ENCODE measurements around the gene TRIM59.

Gene TRIM59, protein sequence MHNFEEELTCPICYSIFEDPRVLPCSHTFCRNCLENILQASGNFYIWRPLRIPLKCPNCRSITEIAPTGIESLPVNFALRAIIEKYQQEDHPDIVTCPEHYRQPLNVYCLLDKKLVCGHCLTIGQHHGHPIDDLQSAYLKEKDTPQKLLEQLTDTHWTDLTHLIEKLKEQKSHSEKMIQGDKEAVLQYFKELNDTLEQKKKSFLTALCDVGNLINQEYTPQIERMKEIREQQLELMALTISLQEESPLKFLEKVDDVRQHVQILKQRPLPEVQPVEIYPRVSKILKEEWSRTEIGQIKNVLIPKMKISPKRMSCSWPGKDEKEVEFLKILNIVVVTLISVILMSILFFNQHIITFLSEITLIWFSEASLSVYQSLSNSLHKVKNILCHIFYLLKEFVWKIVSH

DNA sequence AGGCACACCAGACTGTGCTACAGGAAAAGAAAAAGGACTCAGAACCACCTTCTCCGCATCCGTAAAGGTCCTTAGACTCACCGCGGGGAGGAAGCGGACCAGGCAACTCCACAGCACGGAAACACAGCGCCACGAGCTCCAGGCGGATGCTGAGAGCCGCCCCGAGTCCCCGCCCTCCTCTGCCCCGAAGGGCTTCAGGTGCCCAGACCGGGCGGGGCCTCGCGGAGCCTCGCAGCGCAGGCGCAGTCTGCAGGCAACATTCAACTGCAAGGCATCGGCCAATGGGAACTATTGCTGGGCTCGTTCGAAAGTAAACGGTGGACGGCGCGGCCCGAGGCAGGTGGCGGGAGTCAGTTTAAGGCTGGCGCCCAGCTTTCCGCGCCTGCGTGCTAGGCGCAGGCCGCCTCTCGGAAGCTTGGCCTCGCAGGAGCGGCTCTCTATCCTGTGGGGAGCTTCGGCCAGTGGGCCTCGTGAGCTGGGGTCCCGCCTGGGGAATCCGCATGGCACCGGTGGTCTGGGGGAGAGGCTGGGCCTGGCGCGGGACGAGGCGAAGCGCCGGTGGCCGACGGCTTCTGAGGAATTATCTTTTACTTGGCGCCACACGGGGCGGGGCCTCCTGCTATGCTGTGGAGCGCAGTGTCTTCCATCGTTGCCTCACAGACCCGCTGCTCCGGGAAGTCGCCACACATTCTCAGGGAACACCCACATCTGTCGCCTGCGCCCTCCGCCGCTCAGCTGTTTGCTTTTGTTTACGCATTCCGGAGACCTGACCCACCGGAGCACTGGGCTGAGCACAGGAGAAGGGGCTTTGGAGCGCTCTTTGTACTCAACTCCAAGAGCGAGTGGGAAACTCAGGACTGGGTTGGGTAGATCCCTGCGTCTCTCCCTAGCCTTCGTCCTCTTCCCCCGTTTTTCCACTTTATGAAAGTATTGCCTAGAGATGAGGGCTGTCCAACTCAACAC is at the start of gene TRIM59:
Gene TRIM59, minus strand, starts transcription at position 151 of the 963 bp plus-strand sequence. CDS start 10,603 bp downstream, outside the sequence.
- DNase-seq: peak; percentile 97

DNA sequence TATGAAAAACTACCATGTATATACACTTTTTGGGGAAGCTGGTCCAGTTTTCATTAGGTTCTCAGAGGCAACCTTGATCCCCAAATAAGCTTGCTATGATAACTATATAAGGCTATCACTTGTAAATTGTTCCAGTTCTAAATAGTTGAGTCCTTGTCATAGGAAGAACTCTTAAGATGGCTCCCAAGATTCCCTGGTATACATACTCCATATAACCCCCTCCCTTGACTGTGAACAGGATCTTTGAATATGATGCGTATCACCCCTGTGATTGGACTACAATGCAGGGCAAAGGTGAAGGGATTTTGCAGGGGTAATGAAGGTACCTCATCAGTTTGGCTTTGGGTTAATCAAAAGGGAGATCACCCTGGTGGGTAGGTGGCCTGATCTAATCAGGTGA is 48.6 kb upstream of the TRIM59 start:
- no peak for DNase-seq

DNA sequence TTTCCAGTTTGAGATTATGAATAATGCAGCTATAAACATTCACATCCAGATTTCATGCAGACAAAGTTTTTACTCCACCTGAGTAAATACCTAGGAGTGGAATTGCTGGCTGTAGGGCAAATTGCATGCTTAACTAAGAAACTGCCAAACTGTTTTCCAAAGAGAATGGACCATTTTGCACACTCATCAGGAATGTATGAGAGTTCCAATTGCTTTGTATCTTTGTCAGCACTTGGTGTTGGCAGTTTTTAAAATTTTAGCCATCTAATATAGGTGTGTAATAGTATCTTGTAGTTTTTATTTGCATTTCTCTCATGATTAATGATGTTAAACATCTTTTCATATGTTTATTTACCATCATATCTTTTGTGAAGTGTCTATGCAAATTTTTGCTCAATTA is 40.6 kb upstream of the TRIM59 start:
- DNase-seq: no peak

DNA sequence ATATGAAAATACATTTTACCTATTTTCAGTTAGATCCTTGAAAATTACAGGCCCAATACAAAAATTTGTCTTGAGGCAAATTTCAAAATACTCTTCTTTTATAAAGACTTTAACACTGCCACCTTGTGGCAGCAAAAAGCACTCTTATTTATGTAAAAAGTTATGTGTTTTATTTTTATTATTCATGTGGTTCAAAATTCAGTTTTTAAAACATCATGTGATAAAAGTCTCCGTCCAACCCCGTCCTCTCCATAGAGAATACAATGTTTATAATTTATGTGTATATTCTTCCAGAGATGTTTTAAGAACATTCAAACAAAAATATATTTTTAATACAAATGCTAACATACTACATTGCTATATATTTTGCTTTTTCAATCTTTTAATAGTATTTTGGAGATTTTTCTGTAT is 36.9 kb upstream of the TRIM59 start:
- DNase-seq: no peak

DNA sequence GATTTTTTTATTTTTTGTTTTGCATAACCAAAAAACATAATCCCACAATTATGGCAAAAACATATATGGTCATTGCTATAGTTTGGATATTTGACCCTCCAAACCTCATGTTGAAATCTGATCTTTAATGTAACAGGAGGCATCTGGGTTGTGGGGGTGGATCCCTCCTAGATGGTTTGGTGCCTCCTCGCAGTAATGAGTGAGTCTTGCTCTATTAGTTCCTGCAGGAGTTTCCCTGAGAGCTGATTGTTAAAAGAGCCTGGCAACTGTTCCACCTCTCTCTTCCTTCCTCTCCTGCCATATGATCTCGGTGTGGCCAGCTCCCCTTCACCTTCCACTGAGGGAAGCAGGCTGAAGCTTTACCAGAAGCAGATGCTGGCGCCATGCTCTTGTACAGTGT is 33.2 kb upstream of the TRIM59 start:
- no peak for DNase-seq

DNA sequence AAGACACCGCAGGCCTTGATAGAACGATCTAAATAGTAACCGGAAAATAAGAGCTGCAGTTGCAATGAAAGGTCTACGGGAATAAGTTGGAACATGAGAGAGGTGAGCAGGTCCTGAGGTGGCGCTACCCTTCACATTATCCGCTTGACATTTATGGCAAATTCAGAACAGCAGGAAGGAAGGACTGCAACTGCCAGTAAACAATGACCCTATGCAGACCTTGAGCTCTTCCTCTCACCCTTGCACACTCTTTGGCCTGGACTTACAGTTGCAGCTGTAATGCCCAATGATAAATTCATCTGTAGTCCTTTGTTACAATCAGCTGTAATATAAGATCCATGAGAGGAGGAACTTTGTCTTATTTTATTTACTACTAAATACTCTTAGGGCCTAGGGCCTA is 32.3 kb upstream of the TRIM59 start:
- DNase-seq: no peak

DNA sequence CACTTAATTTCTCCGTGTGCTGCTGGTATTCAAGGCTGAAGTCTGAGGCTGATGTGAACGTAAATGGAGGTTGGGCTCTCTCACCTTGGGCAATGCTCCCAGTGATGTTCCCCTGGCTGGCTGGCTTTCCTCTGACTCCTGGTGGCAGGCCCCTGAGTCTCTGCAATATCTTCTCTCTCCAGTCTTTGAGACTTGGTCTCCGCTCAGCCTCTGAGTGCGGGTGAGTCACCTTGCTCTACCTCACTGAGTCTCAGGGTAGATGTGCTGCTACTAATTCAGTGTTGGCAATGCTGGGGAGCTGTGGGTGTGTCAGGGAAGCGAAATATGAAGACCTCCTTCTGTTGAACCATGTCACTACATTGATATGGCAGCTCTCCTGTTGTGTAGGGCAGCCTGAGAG is 31.3 kb upstream of the TRIM59 start:
- DNase-seq: no peak

DNA sequence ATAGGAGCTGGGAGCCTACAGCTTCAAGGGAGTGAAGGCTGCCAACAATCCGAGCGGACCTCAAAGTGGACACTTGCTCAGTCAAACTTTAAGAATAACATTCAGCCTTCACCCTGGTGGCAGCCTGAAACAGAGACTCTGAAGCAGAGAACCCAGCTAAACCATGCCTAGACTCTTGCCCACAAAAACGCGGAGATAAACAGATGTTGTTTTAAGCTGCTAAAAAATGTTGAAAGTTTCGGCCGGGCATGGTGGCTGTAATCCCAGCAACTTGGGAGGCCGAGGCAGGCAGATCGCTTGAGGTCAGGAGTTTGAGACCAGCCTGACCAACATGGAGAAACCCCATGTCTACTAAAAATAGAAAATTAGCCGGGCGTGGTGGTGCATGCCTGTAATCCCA is 29.8 kb upstream of the TRIM59 start:
- no peak for DNase-seq

DNA sequence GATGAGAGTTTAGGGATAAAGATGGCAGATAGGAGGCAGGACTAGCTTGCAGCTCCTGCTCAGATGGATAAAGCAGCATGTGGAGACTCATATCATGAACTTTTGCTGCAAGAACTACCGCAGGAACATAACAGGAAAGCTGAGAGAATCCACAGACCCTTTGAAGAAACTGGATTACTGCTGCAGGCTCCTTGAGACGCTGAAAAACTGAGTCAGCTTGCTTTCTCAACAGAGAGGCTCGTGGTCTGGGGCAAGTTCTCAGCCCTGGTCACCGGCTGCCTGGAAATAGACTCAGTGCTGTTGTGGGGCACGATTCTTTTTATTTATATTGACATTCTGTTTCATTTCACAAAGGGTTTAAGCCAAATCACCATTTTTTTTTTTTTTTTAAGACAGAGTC is 28.8 kb upstream of the TRIM59 start:
- no peak for DNase-seq

DNA sequence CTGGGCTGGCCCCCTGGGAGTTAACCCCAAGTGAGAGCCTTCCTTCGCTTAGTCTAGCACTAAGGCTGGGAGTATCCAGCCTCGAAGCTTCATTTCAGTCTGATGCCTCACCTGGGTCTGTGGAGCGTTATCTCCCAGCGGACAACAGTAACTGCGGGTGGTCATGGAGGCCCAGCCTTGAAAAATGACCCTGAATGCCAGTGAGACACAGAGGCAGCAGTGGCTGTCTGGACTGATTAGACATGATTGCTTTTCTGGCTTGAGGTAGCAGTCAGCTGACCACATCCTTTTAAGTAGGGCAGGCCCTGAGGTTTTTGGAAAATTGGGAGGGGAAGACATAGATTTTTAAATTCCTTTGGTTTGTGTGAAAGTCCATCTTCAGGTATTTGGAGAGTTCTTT is 28.2 kb upstream of the TRIM59 start:
- DNase-seq: no peak

DNA sequence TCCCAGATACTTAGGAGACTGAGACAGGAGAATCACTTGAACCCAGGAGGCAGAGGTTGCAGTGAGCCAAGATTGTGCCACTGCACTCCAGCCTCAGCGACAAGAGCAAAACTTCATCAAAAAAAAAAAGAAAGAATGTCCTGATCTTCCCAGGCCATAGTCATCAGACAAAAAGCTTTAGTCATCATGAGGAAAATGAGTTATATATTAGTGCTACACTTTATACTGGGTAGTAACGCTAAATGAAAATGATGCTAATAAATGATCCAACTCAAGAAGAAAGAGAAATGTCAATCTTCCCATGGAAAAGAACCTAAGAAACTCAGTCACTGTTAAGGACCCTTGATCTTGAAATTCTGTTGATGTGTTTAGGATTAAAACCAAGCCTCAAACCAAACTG is 26.3 kb upstream of the TRIM59 start:
- DNase-seq: no peak

DNA sequence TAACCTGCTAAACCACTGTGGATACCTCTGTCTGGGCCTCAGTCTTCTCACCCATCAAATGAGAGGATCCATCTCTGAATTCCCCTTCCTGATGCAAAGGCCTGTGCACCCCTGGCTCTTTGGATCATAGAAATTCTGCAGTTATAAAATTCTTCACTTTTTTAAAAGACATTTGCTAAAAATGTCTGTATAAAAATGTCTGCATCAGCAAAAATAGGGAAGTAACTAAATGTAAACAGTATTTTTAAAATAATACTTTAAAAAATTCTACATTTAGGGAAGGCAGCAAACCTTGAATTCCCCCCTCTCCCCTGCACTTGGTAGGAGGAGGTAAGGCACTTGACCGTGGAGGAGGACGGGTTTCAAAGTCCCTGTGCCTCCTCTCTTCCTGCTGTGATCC is 25.6 kb upstream of the TRIM59 start:
- no peak for DNase-seq

DNA sequence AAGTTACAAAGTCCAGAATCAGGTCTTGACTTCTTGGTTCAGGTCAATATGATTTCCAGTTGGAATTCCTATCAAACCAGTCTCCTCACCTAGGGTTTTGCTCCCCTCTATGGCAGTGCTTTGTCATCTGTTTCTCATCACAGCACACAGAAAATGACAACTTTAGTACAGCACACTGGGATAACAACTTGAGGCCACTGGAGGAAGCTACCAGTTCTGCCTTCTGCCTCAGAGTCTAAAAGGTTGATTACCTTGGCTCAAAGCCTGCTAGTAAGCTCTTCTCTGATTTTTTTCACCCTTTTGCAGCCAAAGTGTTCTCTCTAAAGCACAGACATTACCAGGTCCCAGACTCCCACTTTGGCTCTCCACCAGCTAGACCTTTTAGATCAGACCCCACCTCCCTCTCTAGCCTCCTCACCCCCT is 24.8 kb upstream of the TRIM59 start:
- no peak for DNase-seq

DNA sequence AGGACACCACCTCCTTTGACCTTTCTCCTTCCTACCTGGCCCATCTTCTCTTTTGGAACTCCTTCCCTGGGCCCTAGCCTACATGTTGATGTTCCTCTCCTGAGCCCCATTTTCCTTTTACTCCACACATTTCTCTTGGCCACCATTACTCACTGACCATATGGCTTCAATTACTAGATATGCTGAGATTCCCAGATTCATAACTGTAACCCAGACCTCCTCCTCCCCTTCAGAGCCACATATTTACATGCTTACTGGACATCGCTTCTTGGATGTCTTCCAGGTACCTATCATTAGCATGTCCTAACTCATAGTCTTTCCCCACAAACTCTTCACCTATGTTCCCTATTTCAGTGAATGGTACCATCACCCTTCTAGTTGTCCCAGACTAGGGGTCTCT is 24.4 kb upstream of the TRIM59 start:
- no peak for DNase-seq

DNA sequence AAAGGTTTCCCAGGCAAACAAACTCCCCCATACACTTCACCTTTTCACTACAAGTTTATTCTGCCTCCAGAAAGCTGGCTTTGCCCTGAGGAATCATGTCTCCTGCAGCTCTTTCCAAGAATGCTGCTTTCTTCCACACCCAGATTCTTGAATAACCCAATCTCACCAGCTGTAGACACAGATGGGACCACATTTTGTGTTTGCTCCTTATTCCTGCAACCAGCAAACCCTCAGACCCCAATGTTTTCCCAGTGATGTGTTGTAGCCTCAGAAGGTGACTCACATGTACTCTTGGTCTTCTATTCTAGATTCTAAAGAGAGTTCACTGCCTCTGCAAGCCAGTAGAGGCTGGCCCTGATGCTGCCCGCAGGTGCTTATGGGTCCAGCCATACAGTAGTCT is 23.6 kb upstream of the TRIM59 start:
- no peak for DNase-seq

DNA sequence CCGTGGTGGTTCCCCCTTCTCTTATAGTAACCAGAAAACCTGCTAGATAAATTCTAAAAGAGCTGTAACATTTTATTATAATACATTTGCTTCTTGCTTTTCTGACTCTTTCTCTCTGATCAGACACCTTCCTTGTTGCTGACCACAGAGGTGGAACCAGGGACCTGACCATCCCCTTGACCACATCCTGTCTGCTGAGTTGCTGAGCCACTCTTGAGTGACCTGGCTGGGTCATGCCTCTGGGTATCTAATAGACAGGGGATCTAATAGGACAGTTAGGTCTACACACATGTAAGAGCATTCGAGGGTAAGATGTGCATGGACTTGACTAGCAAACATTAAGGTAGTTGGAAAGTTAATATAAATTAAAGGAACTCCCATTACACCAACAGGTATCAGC is 22.8 kb upstream of the TRIM59 start:
- DNase-seq: no peak

DNA sequence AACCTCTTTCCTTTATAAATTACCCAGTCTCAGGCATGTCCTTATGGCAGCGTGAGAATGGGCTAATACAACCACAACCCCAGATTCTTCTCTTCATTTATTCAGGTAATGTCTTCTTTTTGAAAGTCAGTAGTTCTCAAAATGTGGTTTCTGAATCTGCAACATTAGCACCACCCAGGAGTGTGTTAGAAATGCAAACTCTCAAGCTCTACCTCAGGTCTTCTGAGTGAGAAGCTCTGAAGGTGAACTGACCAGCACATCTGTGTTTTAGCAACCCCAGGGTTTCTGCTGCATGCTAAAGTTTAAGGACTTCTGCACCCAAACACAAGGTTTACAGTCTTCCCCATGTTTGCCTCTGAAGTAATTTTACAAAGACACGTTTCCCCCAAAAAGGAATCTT is 22.3 kb upstream of the TRIM59 start:
- no peak for DNase-seq

DNA sequence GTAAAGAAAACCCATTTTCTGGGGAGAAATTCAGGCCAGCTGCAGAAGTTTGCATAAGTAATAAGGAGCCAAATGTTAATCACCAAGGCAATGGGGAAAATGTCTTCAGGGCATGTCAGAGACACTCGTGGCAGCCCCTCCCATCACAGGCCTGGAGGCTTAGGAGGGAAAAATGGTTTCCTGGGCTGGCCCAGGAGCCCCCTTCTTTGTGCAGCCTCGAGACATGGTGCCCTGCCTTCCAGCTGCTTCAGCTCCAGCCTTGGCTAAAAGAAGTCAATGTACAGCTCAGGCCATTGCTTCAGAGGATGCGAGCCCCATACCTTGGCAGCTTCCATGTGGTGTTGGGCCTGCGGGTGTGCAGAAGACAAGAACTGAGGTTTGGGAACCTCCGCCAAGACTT is 20.6 kb upstream of the TRIM59 start:
- DNase-seq: no peak

DNA sequence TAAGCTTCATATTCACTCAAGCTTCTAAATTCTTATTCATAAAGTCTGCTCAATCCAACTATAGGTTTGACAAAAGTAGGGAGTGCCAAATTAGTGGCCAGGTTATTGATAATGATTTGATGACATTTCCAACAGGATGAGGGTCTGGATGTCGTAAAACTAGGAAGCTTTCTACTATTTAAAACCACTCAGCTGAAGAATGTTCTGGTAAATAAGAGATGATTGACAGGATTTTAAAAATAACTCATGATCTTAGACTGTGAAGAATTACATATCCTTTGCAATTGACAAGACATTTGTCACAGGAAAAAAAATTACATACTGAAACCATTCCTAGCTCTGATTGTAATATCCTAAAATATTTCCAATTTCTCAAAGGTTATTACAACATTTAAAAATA is 15.4 kb upstream of the TRIM59 start:
- no peak for DNase-seq

DNA sequence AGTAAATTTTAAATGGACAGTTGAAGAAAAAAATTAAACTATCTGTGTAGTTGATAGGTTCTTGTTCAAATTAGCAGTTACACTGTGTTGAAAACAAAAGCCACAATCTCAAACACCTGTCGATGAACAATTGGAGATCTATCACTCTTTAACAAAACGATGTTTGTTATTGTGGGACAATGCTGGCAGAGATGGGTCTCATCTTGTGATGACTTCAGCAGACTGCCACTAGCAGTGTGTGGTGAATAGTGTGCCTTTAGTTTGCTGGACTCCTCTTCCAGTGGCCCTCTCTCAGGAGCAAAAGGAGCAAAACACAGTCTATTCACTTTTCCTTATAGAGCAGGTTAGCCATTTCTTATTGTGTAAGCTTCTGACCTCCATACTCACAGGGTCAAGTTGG is 14.7 kb upstream of the TRIM59 start:
- no peak for DNase-seq

DNA sequence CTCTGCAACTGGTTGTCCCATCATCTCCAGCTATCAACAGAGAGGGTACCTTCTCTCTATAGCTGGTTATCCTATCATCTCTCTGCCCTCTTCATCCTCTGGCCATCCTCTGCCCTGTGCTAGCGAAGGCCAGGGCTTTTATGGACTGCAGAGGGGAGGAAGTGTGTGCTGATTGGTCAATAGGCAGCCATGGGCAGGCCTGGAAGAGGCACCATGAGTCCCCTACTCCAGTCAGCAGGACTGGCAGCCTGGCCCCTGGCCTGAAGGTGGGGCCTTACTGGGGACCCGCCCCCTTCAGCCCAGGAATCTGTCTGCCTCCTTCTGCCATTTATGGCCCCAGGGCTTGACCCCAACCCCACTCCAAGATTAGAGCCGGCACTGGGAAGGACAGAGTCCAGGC is 10.4 kb upstream of the TRIM59 start:
- DNase-seq: no peak

DNA sequence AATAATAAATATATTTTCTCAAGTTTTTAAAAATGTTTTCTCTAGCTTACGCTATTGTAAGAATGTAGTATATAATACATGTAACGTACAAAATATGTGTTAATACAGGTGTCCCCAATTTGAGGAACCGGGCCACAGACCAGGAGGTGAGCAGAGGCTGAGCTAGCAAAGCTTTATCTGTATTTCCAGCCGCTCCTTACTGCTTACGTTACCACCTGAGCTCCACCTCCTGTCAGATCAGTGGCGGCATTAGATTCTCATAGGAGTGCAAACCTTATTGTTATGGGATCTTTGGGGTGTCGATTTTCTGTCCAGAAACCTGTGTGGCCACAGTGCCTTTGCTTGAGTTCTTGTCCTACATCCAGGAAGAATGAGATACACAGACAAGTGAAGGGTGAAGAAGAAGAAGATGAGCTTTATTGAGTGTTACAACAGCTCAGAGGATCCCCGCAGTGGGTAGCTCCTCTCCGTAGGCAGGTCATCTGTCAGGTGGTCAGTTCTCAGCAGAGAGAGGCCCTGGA is 9.9 kb upstream of the TRIM59 start:
- no peak for DNase-seq

DNA sequence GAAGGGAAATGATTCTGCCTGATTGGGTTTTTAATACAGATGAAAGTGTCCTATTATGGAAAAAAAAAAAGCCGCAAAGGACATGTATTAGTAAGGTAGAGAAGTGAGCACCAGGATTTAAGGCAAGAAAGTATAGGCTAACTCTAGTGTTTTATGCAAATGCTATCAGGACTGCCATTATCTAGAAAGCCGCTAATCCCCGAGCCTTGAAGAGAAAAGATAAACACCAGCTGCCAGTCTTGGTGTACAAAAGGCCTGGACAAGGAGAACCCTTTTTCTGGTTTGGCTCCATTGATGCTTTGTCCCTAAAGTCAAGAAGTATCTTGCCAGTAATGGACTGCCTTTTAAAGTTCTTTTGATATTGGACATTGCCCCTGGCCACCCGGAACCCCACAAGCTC is 8.6 kb upstream of the TRIM59 start:
- no peak for DNase-seq

DNA sequence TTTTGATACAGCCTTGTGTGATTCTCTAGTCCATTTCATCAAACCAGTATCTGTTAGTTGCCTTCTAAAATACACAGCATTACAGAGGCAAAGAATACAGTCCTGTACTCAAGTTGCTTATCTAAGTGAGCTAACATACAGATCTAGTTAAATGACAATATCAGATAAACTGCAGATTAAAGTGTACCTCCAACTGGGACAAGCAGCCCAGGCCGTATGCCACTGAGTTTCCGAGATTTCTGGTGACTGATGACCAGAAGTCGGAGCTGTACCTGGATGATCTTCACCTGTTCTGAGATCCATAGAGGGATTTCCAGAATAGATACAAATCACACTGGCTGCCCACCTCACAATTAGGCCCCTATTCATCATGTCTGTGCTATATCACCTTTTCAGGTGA is 6.3 kb upstream of the TRIM59 start:
- no peak for DNase-seq
